ENCODE data around the gene SHH.

Gene SHH

GRCh38 chr7:155762655-155763054 is 49.6 kb downstream of the SHH start:
- no peaks in the 10 kb centered on the region for H3K9me3 Mint-ChIP-seq
- H3K36me3 Mint-ChIP-seq, result peaks cover 73% of the 10 kb centered on the region
- peak overlapping the region; percentile 88 for H3K4me3 Mint-ChIP-seq
- ATAC-seq, result no peak
- no peak for DNase-seq (ENCODE audit: low spot score in 2 of 2)
- H3K27ac Mint-ChIP-seq, result peak overlapping the region; percentile 99
- peaks cover 56% of the 10 kb centered on the region for H3K4me1 Mint-ChIP-seq

- ATAC-seq, result no peak
- peaks cover 69% of the 10 kb centered on the region for H3K36me3 Mint-ChIP-seq
- peak overlapping the region; percentile 20 for H3K27ac Mint-ChIP-seq
- H3K4me3 Mint-ChIP-seq, result no peak overlapping the region
- H3K9me3 Mint-ChIP-seq, result no peaks in the 10 kb centered on the region
- peaks cover 61% of the 10 kb centered on the region for H3K4me1 Mint-ChIP-seq
- no peak for DNase-seq (ENCODE audit: low spot score in 2 of 2)
Measured at GRCh38 chr7:155762036-155762435, 50.2 kb downstream of the SHH start.

GRCh38 chr7:155761162-155761561 is 51.1 kb downstream of the SHH start:
- DNase-seq (ENCODE audit: low spot score in 2 of 2), result no peak
- no peaks in the 10 kb centered on the region for H3K9me3 Mint-ChIP-seq
- peaks cover 67% of the 10 kb centered on the region for H3K36me3 Mint-ChIP-seq
- peaks cover 61% of the 10 kb centered on the region for H3K4me1 Mint-ChIP-seq
- no peak overlapping the region for H3K4me3 Mint-ChIP-seq
- H3K27ac Mint-ChIP-seq, result peak overlapping the region; percentile 20
- no peak for ATAC-seq

GRCh38 chr7:155759740-155760430 is 52.4 kb downstream of the SHH start:
- Mint-ChIP-seq H3K9me3 (no peaks in the 10 kb centered on the region), H3K4me3 (no peak overlapping the region), H3K27ac (peak overlapping the region; percentile 60), H3K4me1 (peaks cover 59% of the 10 kb centered on the region), H3K36me3 (peaks cover 60% of the 10 kb centered on the region)
- ATAC-seq (no peak), DNase-seq (ENCODE audit: low spot score in 2 of 2) (no peak)

- Mint-ChIP-seq H3K4me1 (peaks cover 59% of the 10 kb centered on the region), H3K9me3 (no peaks in the 10 kb centered on the region), H3K27ac (no peak overlapping the region), H3K4me3 (no peak overlapping the region), H3K36me3 (peaks cover 52% of the 10 kb centered on the region)
- DNase-seq (ENCODE audit: low spot score in 2 of 2) (no peak), ATAC-seq (no peak)
Measured at GRCh38 chr7:155758348-155758747, 53.9 kb downstream of the SHH start.

GRCh38 chr7:155756322-155756721 is 55.9 kb downstream of the SHH start:
- no peak for ATAC-seq
- Mint-ChIP-seq H3K4me1 (peaks cover 59% of the 10 kb centered on the region), H3K9me3 (no peaks in the 10 kb centered on the region), H3K36me3 (peaks cover 52% of the 10 kb centered on the region), H3K27ac (no peak overlapping the region), H3K4me3 (no peak overlapping the region)
- DNase-seq (ENCODE audit: low spot score in 2 of 2), result no peak

- Mint-ChIP-seq H3K27ac (peak overlapping the region; percentile 59), H3K4me1 (peaks cover 53% of the 10 kb centered on the region), H3K9me3 (no peaks in the 10 kb centered on the region), H3K4me3 (no peak overlapping the region), H3K36me3 (peaks cover 50% of the 10 kb centered on the region)
- DNase-seq (ENCODE audit: low spot score in 2 of 2) (no peak), ATAC-seq (no peak)
Measured at GRCh38 chr7:155755026-155755425, 57.2 kb downstream of the SHH start.

GRCh38 chr7:155754165-155754564 is 58.1 kb downstream of the SHH start:
- no peaks in the 10 kb centered on the region for H3K9me3 Mint-ChIP-seq
- ATAC-seq, result no peak
- peaks cover 56% of the 10 kb centered on the region for H3K4me1 Mint-ChIP-seq
- no peak for DNase-seq (ENCODE audit: low spot score in 2 of 2)
- peaks cover 47% of the 10 kb centered on the region for H3K36me3 Mint-ChIP-seq
- H3K4me3 Mint-ChIP-seq, result no peak overlapping the region
- peak overlapping the region; percentile 59 for H3K27ac Mint-ChIP-seq

GRCh38 chr7:155753446-155753965 is 58.8 kb downstream of the SHH start:
- ATAC-seq (peak; percentile 31), DNase-seq (ENCODE audit: low spot score in 2 of 2) (no peak)
- peak overlapping the region; percentile 59 for H3K27ac Mint-ChIP-seq
- peaks cover 62% of the 10 kb centered on the region for H3K4me1 Mint-ChIP-seq
- peaks cover 47% of the 10 kb centered on the region for H3K36me3 Mint-ChIP-seq
- H3K9me3 Mint-ChIP-seq, result no peaks in the 10 kb centered on the region
- H3K4me3 Mint-ChIP-seq, result peak overlapping the region; percentile 9

- Mint-ChIP-seq H3K9me3 (no peaks in the 10 kb centered on the region), H3K36me3 (peaks cover 50% of the 10 kb centered on the region), H3K4me3 (peak overlapping the region; percentile 9), H3K27ac (peak overlapping the region; percentile 59), H3K4me1 (peaks cover 68% of the 10 kb centered on the region)
- ATAC-seq, result no peak
- no peak for DNase-seq (ENCODE audit: low spot score in 2 of 2)
Measured at GRCh38 chr7:155752756-155753445, 59.4 kb downstream of the SHH start.

GRCh38 chr7:155751409-155751808 is 60.9 kb downstream of the SHH start:
- H3K4me3 Mint-ChIP-seq, result no peak overlapping the region
- peaks cover 70% of the 10 kb centered on the region for H3K4me1 Mint-ChIP-seq
- ATAC-seq (no peak), DNase-seq (ENCODE audit: low spot score in 2 of 2) (no peak)
- H3K27ac Mint-ChIP-seq, result peak overlapping the region; percentile 64
- H3K9me3 Mint-ChIP-seq, result no peaks in the 10 kb centered on the region
- peaks cover 60% of the 10 kb centered on the region for H3K36me3 Mint-ChIP-seq

GRCh38 chr7:155750255-155751125 is 61.8 kb downstream of the SHH start:
- DNase-seq (ENCODE audit: low spot score in 2 of 2) (no peak), ATAC-seq (no peak)
- Mint-ChIP-seq H3K9me3 (no peaks in the 10 kb centered on the region), H3K4me1 (peaks cover 79% of the 10 kb centered on the region), H3K4me3 (no peak overlapping the region), H3K27ac (no peak overlapping the region), H3K36me3 (peaks cover 67% of the 10 kb centered on the region)
